ENCODE results near the gene MGA. TPM values are rescaled to one million over a fixed set of nuclear protein-coding genes. Genes with fewer than 3 reads are reported as not detected.

The MGA gene
- 36.0 and 37.7 TPM in 2 replicates for total RNA-seq

DNA sequence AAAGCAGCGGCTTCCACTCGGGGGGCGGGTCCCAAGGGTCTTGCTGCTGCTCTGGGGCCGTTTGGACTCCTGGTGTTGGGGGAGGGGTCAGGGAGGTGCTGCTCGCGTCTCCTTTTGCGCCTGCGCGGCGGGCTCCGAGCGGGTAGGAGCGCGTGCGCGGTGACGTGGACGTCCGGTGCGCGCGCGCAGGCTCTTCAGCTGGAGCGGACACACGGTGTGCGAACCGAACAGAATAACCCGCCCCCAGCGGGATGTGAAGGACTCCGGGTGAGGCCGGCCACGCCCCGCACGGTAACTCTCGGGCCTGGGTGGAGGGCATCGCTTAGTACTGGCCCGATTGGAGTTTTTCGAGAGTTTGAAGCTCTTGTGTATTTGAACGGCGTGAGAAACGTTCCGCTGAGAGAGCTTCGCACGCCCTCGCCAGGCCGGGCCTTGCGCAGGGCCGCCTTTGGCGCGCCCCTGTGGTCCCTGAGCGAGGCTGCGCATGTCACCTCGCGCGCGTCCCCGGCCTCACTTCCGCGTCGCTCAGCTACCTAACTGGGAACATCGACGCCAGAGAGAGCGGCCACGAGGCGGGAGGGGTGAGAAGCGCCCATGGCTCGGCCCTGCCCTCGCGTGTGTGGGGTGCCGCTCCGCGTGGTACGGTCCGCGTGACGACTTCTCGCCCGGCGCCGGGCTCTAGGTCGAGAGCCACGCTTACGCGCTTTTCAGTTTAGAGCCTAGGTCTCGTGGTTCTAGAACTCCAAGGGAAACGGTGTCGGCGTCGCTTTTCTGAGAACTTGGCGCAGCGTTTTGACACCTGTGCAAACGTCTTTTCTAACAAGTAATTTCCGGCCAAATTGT is at the start of gene MGA:
Gene MGA, plus strand, starts transcription at position 171 of the 843 bp plus-strand sequence.
- Mint-ChIP-seq H3K9me3 (peaks cover 11% of the 10 kb centered on the region), H3K27me3 (peaks cover 18% of the 10 kb centered on the region), H3K4me1 (peaks cover 30% of the 10 kb centered on the region), H3K4me3 (peak within 1 kb of the TSS; percentile 88), H3K27ac (peak within 1 kb of the TSS; percentile 89), H3K36me3 (ENCODE audit: low read depth) (peaks cover 13% of the 10 kb centered on the region)
- intact Hi-C loops (cut with micrococcal nuclease) = loop anchor here (1.0 to 5.0 kb wide), 4 partner anchors 30 to 612 kb away; partner anchors contain the start of genes GANC and TMEM87A
- DNase-seq = peak; percentile 97

GRCh38 chr15:41620536-41621199 is 39.5 kb upstream of the MGA start:
- Mint-ChIP-seq H3K4me1 (peaks cover 13% of the 10 kb centered on the region), H3K9me3 (peaks cover 7% of the 10 kb centered on the region), H3K4me3 (peak overlapping the region; percentile 84), H3K27ac (peak overlapping the region; percentile 88), H3K36me3 (ENCODE audit: low read depth) (no peaks in the 10 kb centered on the region), H3K27me3 (peaks cover 17% of the 10 kb centered on the region)
- DNase-seq = no peak
- intact Hi-C loops (cut with micrococcal nuclease) = loop anchor here (1.0 to 5.0 kb wide), 3 partner anchors 41 to 192 kb away; partner anchors contain the start of gene ITPKA

DNA sequence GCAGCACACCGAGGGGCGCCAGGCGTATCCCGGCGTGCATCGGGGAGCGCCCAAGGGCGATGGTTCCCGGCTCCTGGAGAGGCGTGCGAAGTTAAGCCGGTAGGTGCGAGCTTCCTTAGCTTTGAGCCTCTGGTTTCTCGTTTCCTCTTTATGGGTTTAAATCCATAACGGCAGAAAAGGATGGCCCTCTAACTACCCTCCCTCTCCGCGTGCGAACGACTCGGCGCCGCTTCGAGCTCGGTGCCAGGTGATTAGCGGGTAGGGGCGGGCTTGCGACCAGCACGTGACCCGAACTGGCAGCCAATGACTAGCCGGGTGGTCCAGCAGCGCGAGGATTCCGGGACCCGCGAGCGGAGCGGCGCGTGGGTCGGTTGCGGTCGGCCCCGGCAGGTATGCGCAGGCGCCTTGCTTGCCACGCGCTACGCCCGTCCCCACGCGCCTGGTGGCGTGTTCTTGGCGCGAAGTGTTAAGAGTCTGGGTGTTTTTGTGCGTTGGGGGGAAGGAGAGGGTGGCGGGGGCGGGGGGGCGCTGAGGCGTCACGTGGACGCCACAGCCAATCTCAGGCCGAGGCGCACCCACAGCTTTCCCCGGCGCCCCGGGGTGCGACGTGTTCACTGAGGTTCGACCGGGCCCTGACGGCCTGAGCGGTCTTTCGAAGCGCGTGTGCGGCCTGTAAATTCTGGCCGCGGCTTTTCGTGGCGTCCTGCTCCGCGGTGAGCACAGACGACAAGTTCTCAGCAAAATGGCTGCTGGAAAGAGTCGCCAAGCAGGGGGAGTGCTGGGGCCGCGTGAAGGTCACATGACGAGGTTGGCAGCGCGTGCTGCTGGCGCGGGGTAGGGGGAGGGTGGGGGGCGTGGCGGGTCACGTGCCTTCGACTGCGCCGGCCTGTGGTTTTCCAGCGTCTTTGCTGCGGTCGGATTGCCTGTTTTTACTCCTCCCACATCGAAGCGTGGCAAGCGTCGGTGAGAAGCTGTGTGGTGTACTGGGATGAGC is 38.7 kb upstream of the MGA start:
- intact Hi-C loops (cut with micrococcal nuclease) = loop anchor here (1.0 to 5.0 kb wide), 3 partner anchors 40 to 191 kb away; partner anchors contain the start of gene ITPKA
- Mint-ChIP-seq H3K4me3 (peak overlapping the region; percentile 84), H3K9me3 (peaks cover 7% of the 10 kb centered on the region), H3K27me3 (peaks cover 17% of the 10 kb centered on the region), H3K4me1 (peaks cover 13% of the 10 kb centered on the region), H3K27ac (peak overlapping the region; percentile 88), H3K36me3 (ENCODE audit: low read depth) (no peaks in the 10 kb centered on the region)
- peak; percentile 92 for DNase-seq

DNA sequence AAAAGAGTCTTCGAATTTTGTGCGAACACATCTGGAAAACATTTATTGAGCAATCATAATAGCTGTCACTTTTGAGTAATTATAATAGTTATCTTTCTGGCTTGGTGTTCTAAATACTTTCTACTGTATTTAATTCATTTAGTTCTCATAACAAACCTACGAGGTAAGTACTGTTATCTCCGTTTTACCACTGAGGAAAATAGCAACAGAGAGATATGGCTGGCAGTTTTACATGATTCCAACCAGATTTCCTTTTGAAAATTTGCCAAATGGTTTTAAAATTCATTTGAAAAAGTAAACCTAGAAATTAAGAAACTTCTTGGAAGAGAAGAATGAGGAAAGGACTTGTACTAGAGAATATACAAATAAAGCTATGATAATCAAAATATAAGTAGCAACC is 37.3 kb upstream of the MGA start:
- H3K9me3 Mint-ChIP-seq = peaks cover 5% of the 10 kb centered on the region
- H3K4me3 Mint-ChIP-seq = peak overlapping the region; percentile 23
- intact Hi-C loops (cut with micrococcal nuclease) = loop anchor here (5.0 kb wide), 2 partner anchors 131 to 189 kb away; partner anchors contain the start of gene ITPKA
- H3K27ac Mint-ChIP-seq = no peak overlapping the region
- peaks cover 13% of the 10 kb centered on the region for H3K4me1 Mint-ChIP-seq
- no peak for DNase-seq
- no peaks in the 10 kb centered on the region for H3K36me3 Mint-ChIP-seq (ENCODE audit: low read depth)
- peaks cover 15% of the 10 kb centered on the region for H3K27me3 Mint-ChIP-seq

DNA sequence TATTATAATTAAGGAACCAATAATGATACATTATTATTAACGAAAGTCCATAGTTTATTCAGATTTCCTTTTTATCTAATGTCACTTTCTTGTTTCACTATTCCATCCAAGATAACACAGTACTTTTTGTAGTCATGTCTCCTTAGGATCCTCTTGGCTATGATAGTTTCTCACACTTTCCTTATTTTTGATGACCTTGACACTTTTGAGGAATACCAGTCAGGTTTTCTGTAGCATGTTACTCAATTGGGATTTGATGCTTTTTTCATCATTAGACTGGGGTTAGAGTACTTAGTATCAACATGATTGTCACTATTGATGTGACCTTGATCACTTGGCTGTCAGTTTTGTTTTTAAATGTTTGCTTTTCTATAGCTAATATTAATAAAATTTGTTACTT is 33.0 kb upstream of the MGA start:
- no peak for DNase-seq
- Mint-ChIP-seq H3K27ac (no peak overlapping the region), H3K4me1 (peaks cover 9% of the 10 kb centered on the region), H3K36me3 (ENCODE audit: low read depth) (no peaks in the 10 kb centered on the region), H3K27me3 (peaks cover 4% of the 10 kb centered on the region), H3K4me3 (no peak overlapping the region), H3K9me3 (no peaks in the 10 kb centered on the region)
- intact Hi-C loops (cut with micrococcal nuclease) = no loop called here

- intact Hi-C loops (cut with micrococcal nuclease) = no loop called here
- no peak overlapping the region for H3K4me3 Mint-ChIP-seq
- no peak for DNase-seq
- no peaks in the 10 kb centered on the region for H3K9me3 Mint-ChIP-seq
- no peak overlapping the region for H3K27ac Mint-ChIP-seq
- peaks cover 10% of the 10 kb centered on the region for H3K4me1 Mint-ChIP-seq
- H3K27me3 Mint-ChIP-seq = no peaks in the 10 kb centered on the region
- H3K36me3 Mint-ChIP-seq (ENCODE audit: low read depth) = no peaks in the 10 kb centered on the region
Observed at GRCh38 chr15:41629463-41629862, 30.7 kb upstream of the MGA start.

DNA sequence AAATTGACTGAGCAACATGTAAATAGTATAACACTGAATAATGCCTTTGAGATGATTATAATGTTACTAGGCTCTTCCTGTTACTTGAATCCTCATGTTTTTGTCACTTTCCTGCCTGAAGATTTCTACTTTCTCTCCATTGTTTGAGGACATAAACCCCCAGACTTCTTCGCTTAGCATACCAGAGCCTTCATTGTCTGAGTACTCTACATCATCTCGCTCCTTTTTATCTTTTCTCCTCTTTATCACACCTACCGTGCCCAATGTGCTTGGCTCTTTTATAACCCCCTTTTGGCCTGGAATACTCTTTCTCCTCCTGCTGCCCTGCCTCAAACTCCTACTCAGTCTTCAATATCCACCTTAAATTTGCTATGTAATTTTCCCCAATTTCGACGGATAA is 30.3 kb upstream of the MGA start:
- intact Hi-C loops (cut with micrococcal nuclease) = no loop called here
- Mint-ChIP-seq H3K4me1 (peaks cover 10% of the 10 kb centered on the region), H3K9me3 (no peaks in the 10 kb centered on the region), H3K36me3 (ENCODE audit: low read depth) (no peaks in the 10 kb centered on the region), H3K4me3 (no peak overlapping the region), H3K27me3 (no peaks in the 10 kb centered on the region), H3K27ac (no peak overlapping the region)
- no peak for DNase-seq

DNA sequence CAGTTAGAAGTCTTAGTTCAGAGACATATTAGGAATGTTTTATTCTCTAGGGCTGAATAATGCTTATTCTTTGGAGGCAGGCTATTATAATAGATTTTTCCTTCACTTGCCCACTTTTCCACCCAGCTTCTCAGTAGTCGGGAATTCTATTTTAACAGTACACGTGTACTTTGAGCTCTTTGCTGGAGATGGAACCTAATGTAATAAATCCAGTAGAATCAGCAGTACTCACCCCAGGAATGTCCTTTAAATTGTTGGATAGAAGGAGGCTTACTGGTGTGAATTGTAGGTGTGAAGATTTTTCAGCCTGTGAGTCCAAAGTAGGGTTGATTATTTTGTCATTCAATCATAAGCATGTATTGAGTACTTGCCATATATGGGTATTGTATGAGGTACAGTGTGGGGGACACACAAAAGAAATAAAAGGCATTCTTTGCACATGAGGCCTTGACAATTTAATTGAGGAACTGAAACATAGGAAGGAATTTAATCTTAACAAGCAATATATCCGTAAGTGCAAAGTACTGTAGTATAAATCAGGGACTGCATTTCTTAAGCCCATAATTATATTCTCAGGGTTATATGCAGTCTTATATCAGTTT is 29.5 kb upstream of the MGA start:
- no peaks in the 10 kb centered on the region for H3K36me3 Mint-ChIP-seq (ENCODE audit: low read depth)
- no peak overlapping the region for H3K27ac Mint-ChIP-seq
- no peaks in the 10 kb centered on the region for H3K27me3 Mint-ChIP-seq
- intact Hi-C loops (cut with micrococcal nuclease) = no loop called here
- H3K4me1 Mint-ChIP-seq = peaks cover 10% of the 10 kb centered on the region
- DNase-seq = no peak
- no peaks in the 10 kb centered on the region for H3K9me3 Mint-ChIP-seq
- no peak overlapping the region for H3K4me3 Mint-ChIP-seq

GRCh38 chr15:41631880-41632470 is 28.2 kb upstream of the MGA start:
- no peak overlapping the region for H3K27ac Mint-ChIP-seq
- no peak overlapping the region for H3K4me3 Mint-ChIP-seq
- H3K4me1 Mint-ChIP-seq = peaks cover 13% of the 10 kb centered on the region
- H3K27me3 Mint-ChIP-seq = no peaks in the 10 kb centered on the region
- DNase-seq = no peak
- intact Hi-C loops (cut with micrococcal nuclease) = no loop called here
- H3K9me3 Mint-ChIP-seq = no peaks in the 10 kb centered on the region
- H3K36me3 Mint-ChIP-seq (ENCODE audit: low read depth) = no peaks in the 10 kb centered on the region

DNA sequence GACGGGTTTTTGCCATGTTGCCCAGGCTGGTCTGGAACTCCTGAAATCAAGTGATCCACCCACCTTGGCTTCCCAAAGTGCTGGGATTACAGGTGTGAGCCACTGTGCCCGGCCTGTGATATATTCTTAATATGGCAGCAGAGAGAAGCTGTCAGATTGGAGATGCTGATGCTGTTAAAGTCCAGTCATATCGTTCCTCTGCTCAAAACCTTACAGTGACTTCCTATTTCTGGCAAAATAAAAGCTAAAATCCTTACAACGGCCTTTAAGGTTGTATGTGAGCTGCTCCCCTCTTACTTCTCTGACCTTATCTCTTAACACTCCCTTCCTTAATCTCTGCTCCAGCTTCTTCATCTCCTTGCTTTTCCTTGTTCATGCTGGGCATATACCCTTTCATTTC is 26.6 kb upstream of the MGA start:
- intact Hi-C loops (cut with micrococcal nuclease) = no loop called here
- H3K9me3 Mint-ChIP-seq = no peaks in the 10 kb centered on the region

GRCh38 chr15:41634072-41634626 is 26.1 kb upstream of the MGA start:
- no peaks in the 10 kb centered on the region for H3K36me3 Mint-ChIP-seq (ENCODE audit: low read depth)
- H3K4me3 Mint-ChIP-seq = no peak overlapping the region
- no peaks in the 10 kb centered on the region for H3K27me3 Mint-ChIP-seq
- no peak overlapping the region for H3K27ac Mint-ChIP-seq
- intact Hi-C loops (cut with micrococcal nuclease) = no loop called here
- peaks cover 12% of the 10 kb centered on the region for H3K4me1 Mint-ChIP-seq
- H3K9me3 Mint-ChIP-seq = no peaks in the 10 kb centered on the region
- DNase-seq = no peak

More for the DNA sequence above, 26.6 kb upstream of the MGA start:
- no peaks in the 10 kb centered on the region for H3K27me3 Mint-ChIP-seq
- H3K4me1 Mint-ChIP-seq = peaks cover 14% of the 10 kb centered on the region
- no peak for DNase-seq
- no peak overlapping the region for H3K27ac Mint-ChIP-seq
- H3K4me3 Mint-ChIP-seq = no peak overlapping the region
- H3K36me3 Mint-ChIP-seq (ENCODE audit: low read depth) = no peaks in the 10 kb centered on the region

DNA sequence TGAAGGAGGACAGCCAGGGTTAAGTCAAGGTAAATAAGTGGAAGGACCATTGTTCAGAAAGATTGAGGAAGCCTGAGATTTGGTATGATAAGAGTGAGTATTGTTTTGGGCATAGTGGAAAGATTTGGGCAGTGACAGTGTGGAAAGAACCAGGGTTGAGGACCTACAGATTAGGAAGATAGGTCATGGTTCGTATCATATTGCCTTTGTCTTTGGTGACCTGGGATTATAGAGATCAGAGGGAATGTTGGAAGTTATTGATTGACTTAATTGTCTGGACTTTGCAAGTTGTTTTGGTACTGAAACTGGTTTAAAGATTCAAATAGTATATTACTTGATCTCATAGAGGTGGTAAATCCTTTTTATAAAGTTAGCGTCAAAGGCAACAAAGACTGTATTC is 23.1 kb upstream of the MGA start:
- no peaks in the 10 kb centered on the region for H3K9me3 Mint-ChIP-seq
- H3K4me1 Mint-ChIP-seq = peaks cover 7% of the 10 kb centered on the region
- no peaks in the 10 kb centered on the region for H3K36me3 Mint-ChIP-seq (ENCODE audit: low read depth)
- no peak overlapping the region for H3K4me3 Mint-ChIP-seq
- DNase-seq = no peak
- no peaks in the 10 kb centered on the region for H3K27me3 Mint-ChIP-seq
- intact Hi-C loops (cut with micrococcal nuclease) = no loop called here
- H3K27ac Mint-ChIP-seq = no peak overlapping the region
